GM15510 (cell line): ENCODE measurements around the gene DHRS1.

ENCODE experiments used
- POLR2A ChIP-seq: IDR thresholded peaks from 3 replicates; pipeline ENCODE4 v1.6.1; 2011; ENCODE audit warnings: borderline replicate concordance; ENCODE audit not compliant: insufficient read length; ENCODE audit errors: extremely low read depth

The DHRS1 gene

GRCh38 chr14:24283796-24284460, 15.7 kb downstream of the DHRS1 start:
- no peak for TF ChIP-seq POLR2A

- no peak for TF ChIP-seq POLR2A
Observed at GRCh38 chr14:24282736-24283135, 16.8 kb downstream of the DHRS1 start.

DNA sequence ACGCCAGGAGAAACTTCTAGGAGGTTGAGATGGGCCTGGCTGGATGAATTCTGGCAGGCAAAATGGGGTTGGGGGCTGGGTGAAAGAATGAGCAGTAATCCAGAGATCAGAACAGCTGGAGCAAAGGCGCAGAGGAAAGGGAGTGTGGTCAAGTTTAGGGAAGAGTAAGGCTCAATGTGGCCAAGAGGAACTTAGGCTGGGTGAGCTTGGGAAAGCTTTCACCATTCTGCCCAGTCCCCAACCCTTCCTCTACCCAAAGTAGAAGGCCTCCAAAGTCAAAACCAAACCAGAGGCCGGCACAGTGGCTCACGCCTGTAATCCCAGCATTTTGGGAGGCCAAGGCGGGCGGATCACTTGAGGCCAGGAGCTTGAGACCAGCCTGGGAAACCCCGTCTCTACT, 17.9 kb downstream of the DHRS1 start:
- TF ChIP-seq POLR2A, result no peak

DNA sequence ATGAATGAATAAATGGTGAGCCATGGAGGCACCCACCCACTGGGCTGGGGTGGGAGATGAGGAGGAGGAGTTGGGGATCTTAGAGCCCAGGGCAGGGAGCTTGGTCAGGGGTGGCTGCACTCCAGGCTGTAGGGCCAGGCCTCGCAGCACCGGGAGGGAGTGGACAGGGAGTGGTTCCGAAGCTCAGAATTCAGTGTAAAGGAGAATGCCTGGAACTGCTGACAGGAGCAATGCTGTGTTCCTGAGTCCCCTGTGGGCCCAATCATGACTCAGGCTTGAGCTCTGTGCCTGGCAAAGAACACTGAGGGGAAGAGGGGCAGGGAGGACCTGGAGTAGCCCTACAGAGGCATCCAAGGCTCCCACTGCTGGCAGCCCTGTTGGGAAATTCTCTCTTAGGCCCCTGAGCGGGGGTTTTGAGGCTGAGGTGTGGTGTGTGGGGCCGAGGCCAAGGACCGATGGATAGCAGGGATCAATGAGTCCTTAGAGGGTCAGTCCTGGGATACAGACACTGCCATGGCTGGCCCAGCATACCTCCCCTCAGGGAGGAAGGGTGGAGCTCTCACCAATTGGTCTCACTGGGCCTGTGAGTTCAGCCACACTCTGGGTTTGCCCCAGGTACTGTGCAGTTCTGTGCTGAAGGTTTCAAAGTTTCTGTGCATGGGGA, 18.7 kb downstream of the DHRS1 start:
- no peak for TF ChIP-seq POLR2A

GRCh38 chr14:24279301-24280186, 20.0 kb downstream of the DHRS1 start:
- TF ChIP-seq POLR2A, result no peak

DNA sequence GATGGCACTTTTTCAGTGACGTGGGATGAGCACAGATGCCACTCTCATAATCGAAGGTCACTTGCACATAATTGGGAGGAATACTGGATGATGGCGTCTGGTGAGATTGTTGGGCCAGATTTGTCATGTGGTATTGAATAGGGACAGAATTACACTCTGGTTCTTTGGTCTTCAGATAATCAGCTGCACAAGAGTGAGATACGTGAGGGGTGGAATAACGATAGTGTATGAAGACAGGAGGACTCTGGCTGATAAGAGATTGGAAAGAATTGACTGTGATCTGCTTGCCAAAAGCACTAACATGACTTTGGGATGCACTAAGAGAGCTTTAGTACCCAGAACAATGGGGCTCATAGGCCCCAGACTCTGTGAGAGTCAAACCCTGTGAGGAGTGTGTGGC, 21.2 kb downstream of the DHRS1 start:
- TF ChIP-seq POLR2A, result no peak

GRCh38 chr14:24277606-24278321, 21.8 kb downstream of the DHRS1 start:
- TF ChIP-seq POLR2A, result no peak

GRCh38 chr14:24277071-24277470, 22.5 kb downstream of the DHRS1 start:
- no peak for TF ChIP-seq POLR2A

DNA sequence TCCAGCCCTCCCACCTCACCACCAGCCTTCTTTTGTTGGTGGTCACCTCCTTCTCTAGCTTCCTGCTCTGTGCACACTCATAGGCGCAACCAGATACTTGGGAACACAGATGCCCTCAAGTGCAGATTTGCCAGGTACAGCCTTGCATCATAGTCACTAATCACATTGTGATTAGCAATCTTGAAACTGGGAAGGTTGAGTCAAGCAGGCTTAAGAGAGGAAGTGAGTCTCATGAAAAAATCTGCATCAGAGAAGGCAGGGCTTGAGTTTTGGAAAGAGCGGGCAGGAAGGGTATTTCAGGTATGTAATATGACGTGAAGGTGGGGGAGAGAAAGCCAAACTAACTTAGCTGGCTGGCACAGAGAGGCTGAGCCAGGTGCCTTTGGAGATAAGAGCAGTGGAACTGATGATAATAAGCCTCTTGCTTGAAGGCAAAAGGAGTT, 25.5 kb downstream of the DHRS1 start:
- TF ChIP-seq POLR2A, result no peak

GRCh38 chr14:24273422-24273998, 26.1 kb downstream of the DHRS1 start:
- no peak for TF ChIP-seq POLR2A

- no peak for TF ChIP-seq POLR2A
Observed at GRCh38 chr14:24272467-24272866, 27.1 kb downstream of the DHRS1 start.

GRCh38 chr14:24271834-24272263, 27.7 kb downstream of the DHRS1 start:
- no peak for TF ChIP-seq POLR2A

DNA sequence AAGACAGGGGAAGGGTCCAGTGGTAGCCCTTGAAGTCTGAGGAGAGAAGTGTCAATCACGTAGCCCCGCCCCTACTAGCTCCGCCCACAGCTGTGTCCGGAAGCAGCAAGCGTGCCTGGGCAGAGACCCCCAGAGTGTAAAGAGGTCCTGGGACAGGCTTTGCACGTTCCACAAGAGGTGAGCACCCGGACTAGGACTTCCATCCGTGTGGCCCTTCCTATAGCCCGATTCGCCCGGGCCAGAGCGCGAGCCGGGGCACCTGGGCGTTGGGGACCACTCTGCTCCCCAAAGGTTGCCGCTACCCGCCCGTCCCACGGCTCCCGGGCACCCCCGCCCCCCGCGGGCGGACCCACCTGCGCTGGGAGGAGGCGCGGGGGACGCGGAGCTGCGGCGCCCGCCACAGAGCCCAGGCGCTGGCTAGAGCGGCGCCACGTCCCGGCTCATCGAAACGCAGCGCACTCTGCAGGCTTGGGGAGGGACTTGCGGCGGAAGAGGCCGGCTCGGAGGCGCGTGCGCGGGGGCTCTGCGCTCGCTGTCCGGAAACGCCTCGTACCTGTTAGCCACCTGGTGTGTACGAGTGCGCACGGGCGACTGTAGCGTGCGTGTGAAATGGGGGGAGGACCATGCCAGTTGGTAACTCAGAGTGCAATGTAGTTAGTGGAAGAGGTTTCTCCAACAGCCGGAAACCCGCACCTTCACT, 28.3 kb downstream of the DHRS1 start, which contains the start of gene RABGGTA:
TSS of gene RABGGTA (minus strand) at position 464 of the 700 bp plus-strand sequence. CDS start 482 bp downstream, outside the sequence.
- peak; percentile 84 for TF ChIP-seq POLR2A
